ENCODE results near the gene DBI. TPM values are rescaled to one million over a fixed set of nuclear protein-coding genes. Genes with fewer than 3 reads are reported as not detected.
A peak's percentile ranks its signal among the peaks of the same experiment; 100 is the strongest.
"Not testable (repeated sequence)": the region's sequence is repeated elsewhere in the genome, so short reads cannot be mapped to it uniquely, and the experiment has no call there.

Gene DBI
- total and polyA plus RNA-seq, 4 donors: 129 to 633 (median 344) TPM

GRCh38 chr2:119402645-119403560 lies 36.1 kb downstream of the DBI start:
- H3K27me3 ChIP-seq (ENCODE audit: control insufficient read depth in 3 of 3, insufficient read depth in 3 of 3, low read length in 2 of 3): no peaks in the 10 kb centered on the region
- H3K9ac ChIP-seq (ENCODE audit: insufficient read depth in 1 of 2, low read length in 2 of 2): no peak overlapping the region
- WGBS, 2 donors: 73 to 88% methylated on average over 10 of the region's 10 CpGs
- H3K36me3 ChIP-seq (ENCODE audit: control insufficient read depth in 4 of 4, insufficient read depth in 4 of 4, low read length in 4 of 4): no peaks in the 10 kb centered on the region
- no peak for DNase-seq
- no peaks in the 10 kb centered on the region for H3K4me1 ChIP-seq (ENCODE audit: control insufficient read depth in 5 of 5, insufficient read depth in 5 of 5, low read length in 5 of 5)
- H3K9me3 ChIP-seq (ENCODE audit: control insufficient read depth in 4 of 4, insufficient read depth in 3 of 4, low read length in 3 of 4): peaks cover 0 to 2% (median 0%) of the 10 kb centered on the region in 4 donors
- H3K4me3 ChIP-seq: no peak overlapping the region
- TF ChIP-seq CTCF (IDR thresholded peaks at IDR 0.05; ENCODE audit: control extremely low read depth, extremely low read depth): no peak
- H3K27ac ChIP-seq (ENCODE audit: low read depth in 1 of 2, low read length in 1 of 2): no peak overlapping the region
- ATAC-seq (ENCODE audit: insufficient read depth, low FRiP score): peak; percentile 71

- 87 to 94% methylated on average over 12 of the region's 12 CpGs for WGBS, 2 donors
- not testable (repeated sequence) for H3K27ac ChIP-seq (ENCODE audit: low read depth in 1 of 2, low read length in 1 of 2); ATAC-seq (ENCODE audit: insufficient read depth, low FRiP score); H3K36me3 ChIP-seq (ENCODE audit: control insufficient read depth in 4 of 4, insufficient read depth in 4 of 4, low read length in 4 of 4); H3K4me3 ChIP-seq; H3K4me1 ChIP-seq (ENCODE audit: control insufficient read depth in 5 of 5, insufficient read depth in 5 of 5, low read length in 5 of 5); H3K27me3 ChIP-seq (ENCODE audit: control insufficient read depth in 3 of 3, insufficient read depth in 3 of 3, low read length in 2 of 3); H3K9me3 ChIP-seq (ENCODE audit: control insufficient read depth in 4 of 4, insufficient read depth in 3 of 4, low read length in 3 of 4); H3K9ac ChIP-seq (ENCODE audit: insufficient read depth in 1 of 2, low read length in 2 of 2); DNase-seq
These were observed 36.8 kb downstream of the DBI start for GRCh38 chr2:119403618-119404017.

DNA sequence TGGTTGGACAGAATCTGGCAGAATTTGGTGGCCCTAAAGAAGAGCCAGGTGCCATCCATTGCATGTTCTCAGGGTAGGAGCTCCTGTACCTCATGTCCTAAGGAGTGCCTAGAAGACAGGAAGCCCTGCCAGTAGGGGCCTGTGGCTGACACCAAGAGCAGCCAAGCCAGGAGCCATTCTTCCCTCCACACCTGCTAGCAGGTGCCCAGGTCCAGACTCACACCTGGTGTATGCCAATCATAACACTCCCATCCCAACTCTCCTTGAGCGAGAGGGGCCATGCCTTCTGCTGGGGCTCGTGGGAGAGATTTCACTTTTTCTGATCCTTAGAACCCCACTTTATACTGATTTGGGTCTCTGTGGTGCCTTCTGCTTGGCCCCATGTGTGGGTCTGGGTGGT lies 38.4 kb downstream of the DBI start:
- no peaks in the 10 kb centered on the region for H3K36me3 ChIP-seq (ENCODE audit: control insufficient read depth in 4 of 4, insufficient read depth in 4 of 4, low read length in 4 of 4)
- H3K9me3 ChIP-seq (ENCODE audit: control insufficient read depth in 4 of 4, insufficient read depth in 3 of 4, low read length in 3 of 4): peaks cover 0 to 2% (median 0%) of the 10 kb centered on the region in 4 donors
- DNase-seq (no peak), ATAC-seq (ENCODE audit: insufficient read depth, low FRiP score) (no peak)
- H3K4me3 ChIP-seq: no peak overlapping the region
- no peak for TF ChIP-seq CTCF (IDR thresholded peaks at IDR 0.05; ENCODE audit: control extremely low read depth, extremely low read depth)
- no peaks in the 10 kb centered on the region for H3K27me3 ChIP-seq (ENCODE audit: control insufficient read depth in 3 of 3, insufficient read depth in 3 of 3, low read length in 2 of 3)
- no peak overlapping the region for H3K9ac ChIP-seq (ENCODE audit: insufficient read depth in 1 of 2, low read length in 2 of 2)
- H3K27ac ChIP-seq (ENCODE audit: low read depth in 1 of 2, low read length in 1 of 2): no peak overlapping the region
- no peaks in the 10 kb centered on the region for H3K4me1 ChIP-seq (ENCODE audit: control insufficient read depth in 5 of 5, insufficient read depth in 5 of 5, low read length in 5 of 5)
- WGBS, 2 donors: 85 to 95% methylated on average over 2 of the region's 2 CpGs

DNA sequence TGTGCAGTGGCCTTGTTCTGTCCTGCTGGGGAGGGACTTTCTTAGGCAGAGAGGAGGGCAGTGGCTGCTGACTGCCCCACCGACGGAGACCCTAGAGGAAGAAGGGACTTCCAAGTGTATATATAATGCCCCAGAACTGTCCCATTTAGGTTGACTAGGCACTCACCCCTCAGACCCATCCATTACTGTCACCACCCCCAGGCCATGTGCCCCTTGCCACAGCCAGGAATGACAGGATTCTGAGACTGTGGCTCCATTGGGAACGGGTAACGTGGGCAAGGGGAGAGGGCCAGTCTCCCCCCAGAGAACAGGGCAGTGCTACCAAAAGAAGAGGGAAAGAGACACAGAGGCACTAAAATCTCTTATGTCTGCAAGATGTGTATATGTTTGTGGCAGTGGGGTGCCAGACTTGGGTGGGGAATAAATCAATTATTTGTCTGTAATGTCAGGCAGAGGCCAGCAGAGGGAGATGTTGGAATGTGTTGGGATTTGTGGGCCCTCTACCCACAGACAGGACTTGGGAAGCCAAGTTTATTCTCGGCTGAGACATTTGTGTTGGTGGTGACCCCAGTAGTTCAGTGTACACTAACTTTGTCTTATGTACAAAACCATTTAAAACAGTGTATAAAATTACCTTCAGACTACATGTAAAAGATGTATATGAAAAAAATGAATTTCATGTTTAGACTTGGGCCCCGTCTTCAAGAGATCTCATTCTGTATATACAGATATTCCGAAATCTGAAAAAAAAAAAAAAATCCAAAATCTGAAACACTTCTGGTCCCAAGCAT lies 40.8 kb downstream of the DBI start:
- H3K4me3 ChIP-seq: no peak overlapping the region
- 68 to 79% methylated on average over 7 of the region's 7 CpGs for WGBS, 2 donors
- H3K27ac ChIP-seq (ENCODE audit: low read depth in 1 of 2, low read length in 1 of 2): no peak overlapping the region
- H3K9ac ChIP-seq (ENCODE audit: insufficient read depth in 1 of 2, low read length in 2 of 2): no peak overlapping the region
- TF ChIP-seq CTCF (IDR thresholded peaks at IDR 0.05; ENCODE audit: control extremely low read depth, extremely low read depth): peak; percentile 80
- H3K4me1 ChIP-seq (ENCODE audit: control insufficient read depth in 5 of 5, insufficient read depth in 5 of 5, low read length in 5 of 5): no peaks in the 10 kb centered on the region
- peaks cover 0 to 2% (median 0%) of the 10 kb centered on the region in 4 donors for H3K9me3 ChIP-seq (ENCODE audit: control insufficient read depth in 4 of 4, insufficient read depth in 3 of 4, low read length in 3 of 4)
- H3K27me3 ChIP-seq (ENCODE audit: control insufficient read depth in 3 of 3, insufficient read depth in 3 of 3, low read length in 2 of 3): no peaks in the 10 kb centered on the region
- H3K36me3 ChIP-seq (ENCODE audit: control insufficient read depth in 4 of 4, insufficient read depth in 4 of 4, low read length in 4 of 4): no peaks in the 10 kb centered on the region
- ATAC-seq (ENCODE audit: insufficient read depth, low FRiP score) (peak; percentile 82), DNase-seq (peak; percentile 62 to 81 (median 78))
